KOPT-K1 (cell line): ENCODE measurements around the gene NOS1AP.

Source experiments
- H3K27ac ChIP-seq: fragments of 200-600 bp; sonication (generic); 2 replicates; pipeline ENCODE4 v1.5.1; 2016; ENCODE audit warnings: antibody characterized with exemption, mild to moderate bottlenecking, low read depth, low read length; ENCODE audit not compliant: poor library complexity, severe bottlenecking
- H3K36me3 ChIP-seq: fragments of 200-600 bp; sonication (generic); 2 replicates; pipeline ENCODE4 v1.5.1; 2017; ENCODE audit warnings: antibody characterized with exemption, mild to moderate bottlenecking, low read length, moderate library complexity; ENCODE audit not compliant: insufficient read depth
- H3K9me3 ChIP-seq: fragments of 200-600 bp; sonication (generic); 2 replicates; pipeline ENCODE4 v1.5.1; 2017; ENCODE audit warnings: antibody characterized with exemption, low read length, mild to moderate bottlenecking; ENCODE audit not compliant: insufficient read depth, poor library complexity, severe bottlenecking

Gene NOS1AP

GRCh38 chr1:162090378-162090777 lies 20.9 kb downstream of the NOS1AP start:
- Histone ChIP-seq H3K36me3 (no peaks in the 10 kb centered on the region), H3K9me3 (no peaks in the 10 kb centered on the region), H3K27ac (no peak overlapping the region)

GRCh38 chr1:162091681-162092524 lies 22.4 kb downstream of the NOS1AP start:
- H3K27ac ChIP-seq = no peak overlapping the region
- H3K36me3 ChIP-seq = no peaks in the 10 kb centered on the region
- H3K9me3 ChIP-seq = no peaks in the 10 kb centered on the region

DNA sequence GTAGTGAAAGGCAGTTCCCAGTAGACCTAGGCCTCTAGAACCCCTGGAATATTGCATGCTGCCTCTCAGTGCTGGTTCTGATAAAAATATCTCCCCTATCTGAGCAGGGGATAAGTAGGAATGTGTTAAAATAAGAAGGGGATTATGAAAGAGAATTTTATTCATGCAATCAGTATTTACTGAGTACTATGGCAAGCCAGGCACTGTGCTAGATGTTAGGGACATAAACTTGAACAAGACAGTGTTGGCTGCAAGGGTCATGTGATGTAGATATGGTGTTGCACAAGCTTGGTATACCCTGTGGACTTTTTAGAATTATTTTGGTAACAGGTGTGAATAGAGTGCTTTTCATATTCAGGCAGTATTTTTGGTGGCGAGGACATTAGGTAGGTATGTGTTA lies 23.6 kb downstream of the NOS1AP start:
- Histone ChIP-seq H3K9me3 (no peaks in the 10 kb centered on the region), H3K36me3 (no peaks in the 10 kb centered on the region), H3K27ac (no peak overlapping the region)

- no peaks in the 10 kb centered on the region for H3K9me3 ChIP-seq
- H3K36me3 ChIP-seq = no peaks in the 10 kb centered on the region
- H3K27ac ChIP-seq = no peak overlapping the region
Observed at GRCh38 chr1:162094271-162094670, 24.8 kb downstream of the NOS1AP start.

- H3K36me3 ChIP-seq = no peaks in the 10 kb centered on the region
- H3K9me3 ChIP-seq = no peaks in the 10 kb centered on the region
- H3K27ac ChIP-seq = no peak overlapping the region
Observed at GRCh38 chr1:162094723-162095122, 25.2 kb downstream of the NOS1AP start.

GRCh38 chr1:162107911-162108310 lies 38.4 kb downstream of the NOS1AP start:
- H3K36me3 ChIP-seq = no peaks in the 10 kb centered on the region
- no peaks in the 10 kb centered on the region for H3K9me3 ChIP-seq
- no peak overlapping the region for H3K27ac ChIP-seq

DNA sequence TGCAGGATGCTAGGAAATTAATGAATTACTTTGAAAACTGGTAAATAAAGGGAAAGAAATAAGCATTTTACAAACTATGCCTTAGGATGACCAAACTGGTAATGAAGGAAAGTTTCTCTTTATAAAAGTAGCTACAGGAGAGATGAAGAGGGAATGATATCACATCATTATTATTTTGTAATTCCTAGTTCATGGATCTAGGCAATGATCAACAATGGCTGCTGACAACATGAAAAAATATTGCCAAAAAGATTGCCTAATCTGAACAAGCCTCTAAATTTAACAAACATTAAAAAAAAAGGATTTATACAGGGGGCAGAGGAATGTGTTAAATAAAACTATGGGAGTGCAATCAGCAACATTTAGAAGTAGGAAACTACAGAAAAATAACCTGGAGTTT lies 38.9 kb downstream of the NOS1AP start:
- H3K36me3 ChIP-seq = no peaks in the 10 kb centered on the region

DNA sequence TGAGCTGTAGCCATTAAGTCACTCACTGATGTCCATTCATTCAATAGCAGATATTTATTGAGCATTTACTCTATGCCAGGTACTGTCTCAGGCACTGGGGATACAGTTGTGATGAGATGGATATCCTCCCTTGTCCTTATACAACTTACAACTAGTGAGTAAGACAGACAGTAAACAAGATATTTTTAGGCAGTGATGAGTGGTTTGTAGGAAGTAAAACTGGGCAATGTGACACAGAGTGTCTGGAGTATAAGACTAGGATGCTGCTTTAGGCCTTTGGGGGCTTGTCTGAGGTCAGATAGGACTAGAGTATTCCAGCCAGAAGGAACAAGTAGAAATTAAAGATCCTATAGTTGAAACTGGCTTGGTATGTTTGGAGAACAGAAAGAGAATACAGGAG lies 41.4 kb downstream of the NOS1AP start:
- no peaks in the 10 kb centered on the region for H3K9me3 ChIP-seq
- no peaks in the 10 kb centered on the region for H3K36me3 ChIP-seq

More for the DNA sequence above, 38.9 kb downstream of the NOS1AP start:
- H3K27ac ChIP-seq = no peak overlapping the region
- no peaks in the 10 kb centered on the region for H3K9me3 ChIP-seq

DNA sequence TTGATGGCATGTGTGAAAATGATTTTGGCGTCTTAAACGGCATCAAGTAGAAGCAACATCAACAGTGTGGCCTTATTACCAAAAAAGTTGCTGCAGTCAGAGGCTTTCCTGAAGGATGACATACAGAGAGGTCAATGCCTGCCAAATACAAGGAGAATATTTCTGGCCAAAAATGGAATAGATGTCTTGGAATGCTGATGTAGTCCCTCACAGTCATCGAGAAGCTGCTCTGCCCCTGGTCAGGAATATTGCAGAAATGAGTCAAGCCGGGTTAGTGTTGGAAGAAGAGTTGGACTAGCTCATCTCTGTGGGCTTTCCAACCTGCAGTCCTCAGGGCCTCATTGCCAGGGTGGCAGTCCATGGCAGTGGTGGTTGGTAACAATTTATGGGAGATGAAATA lies 42.1 kb downstream of the NOS1AP start:
- Histone ChIP-seq H3K9me3 (no peaks in the 10 kb centered on the region), H3K27ac (no peak overlapping the region), H3K36me3 (no peaks in the 10 kb centered on the region)

More for the DNA sequence above, 41.4 kb downstream of the NOS1AP start:
- no peak overlapping the region for H3K27ac ChIP-seq

DNA sequence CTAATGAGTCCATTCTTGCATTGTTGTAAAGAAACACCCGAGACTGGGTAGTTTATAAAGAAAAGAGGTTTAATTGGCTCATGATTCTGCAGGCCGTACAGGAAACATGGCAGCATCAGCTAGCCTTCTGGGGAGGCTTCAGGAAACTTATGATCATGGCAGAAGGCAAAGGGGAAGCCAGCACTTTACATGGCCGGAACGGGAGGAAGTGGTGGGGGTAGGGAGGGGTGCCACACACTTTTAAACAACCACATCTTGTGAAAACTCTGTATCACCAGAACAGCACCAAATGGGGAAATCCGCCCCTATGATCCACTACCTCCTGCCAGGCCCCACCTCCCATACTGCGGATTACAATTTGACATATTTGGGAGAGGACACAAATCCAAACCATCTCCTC lies 43.9 kb downstream of the NOS1AP start:
- Histone ChIP-seq H3K36me3 (no peaks in the 10 kb centered on the region), H3K27ac (no peak overlapping the region), H3K9me3 (no peaks in the 10 kb centered on the region)

DNA sequence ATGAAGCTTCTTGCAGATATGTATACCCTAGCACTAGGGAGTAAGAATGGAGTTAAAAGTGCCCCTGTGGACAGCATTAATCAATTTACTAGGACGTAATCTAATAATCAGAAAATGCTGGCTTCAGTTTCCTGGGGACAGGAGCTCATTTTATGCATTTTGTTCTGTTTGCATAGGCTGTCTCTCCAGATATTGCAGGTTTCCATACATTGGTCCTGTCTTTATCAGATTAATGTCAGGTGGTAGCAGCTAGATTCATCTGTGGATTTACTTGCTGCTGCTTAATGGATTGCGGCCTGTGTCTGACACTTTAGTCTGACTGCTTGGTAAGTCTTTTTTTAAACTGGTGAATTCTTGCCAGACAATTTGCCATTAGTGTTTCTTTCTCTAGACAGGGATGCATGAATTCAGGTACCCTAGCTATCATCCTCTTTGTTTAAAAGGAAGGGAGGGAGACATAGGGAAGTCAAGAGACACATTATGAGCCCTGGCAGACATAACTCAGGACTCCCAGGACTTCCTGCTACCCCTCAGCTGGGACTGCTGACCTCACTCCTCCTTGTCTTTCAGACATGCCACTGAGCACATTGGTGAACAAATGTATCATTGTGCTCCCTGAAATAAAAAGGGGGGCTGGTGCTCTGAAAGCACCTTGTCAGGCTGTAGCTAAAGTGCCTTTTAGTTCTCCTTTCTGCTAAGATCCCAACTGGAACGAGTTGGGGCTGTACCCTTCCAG lies 47.7 kb downstream of the NOS1AP start:
- H3K27ac ChIP-seq = no peak overlapping the region
- no peaks in the 10 kb centered on the region for H3K36me3 ChIP-seq
- H3K9me3 ChIP-seq = no peaks in the 10 kb centered on the region

DNA sequence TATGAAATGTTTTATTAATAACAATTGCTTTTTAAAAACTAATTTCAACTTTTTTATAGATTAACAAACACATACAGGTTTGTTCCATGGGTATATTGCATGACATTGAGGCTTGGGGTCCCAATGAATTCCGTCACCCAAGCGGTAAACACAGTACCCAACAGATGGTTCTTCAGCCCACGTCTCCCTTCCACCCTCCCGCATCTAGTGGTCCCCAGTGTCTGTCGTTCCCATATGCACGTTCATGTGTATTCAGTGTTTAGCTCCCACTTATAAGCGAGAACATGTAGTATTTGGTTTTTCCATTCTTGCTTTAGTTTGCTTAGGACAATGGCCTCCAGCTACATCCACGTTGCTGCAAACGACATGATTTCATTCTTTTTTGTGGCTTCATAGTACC lies 48.6 kb downstream of the NOS1AP start:
- Histone ChIP-seq H3K36me3 (no peaks in the 10 kb centered on the region), H3K9me3 (no peaks in the 10 kb centered on the region), H3K27ac (no peak overlapping the region)

- Histone ChIP-seq H3K36me3 (no peaks in the 10 kb centered on the region), H3K9me3 (no peaks in the 10 kb centered on the region), H3K27ac (no peak overlapping the region)
Observed at GRCh38 chr1:162128693-162129356, 59.3 kb downstream of the NOS1AP start.

DNA sequence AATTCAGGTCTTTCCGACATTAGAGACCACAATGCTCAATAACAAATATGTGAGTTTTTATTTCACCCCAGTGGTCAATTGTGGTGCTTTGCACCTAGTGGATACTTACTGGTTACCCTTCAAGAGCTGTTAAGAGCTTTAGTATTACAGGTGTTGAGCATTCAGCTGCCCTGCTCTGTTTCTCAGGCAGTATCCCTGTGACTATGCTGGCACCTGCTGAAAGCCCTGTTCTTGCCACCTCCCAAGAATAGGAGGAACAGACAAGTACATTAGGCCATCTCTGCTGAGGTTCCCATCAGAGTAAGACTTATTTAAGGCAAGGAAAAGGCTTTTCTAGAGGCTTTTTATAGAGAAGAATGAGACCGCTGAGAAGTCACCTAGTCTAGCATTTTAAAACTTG lies 60.8 kb downstream of the NOS1AP start:
- H3K9me3 ChIP-seq = no peaks in the 10 kb centered on the region
- no peaks in the 10 kb centered on the region for H3K36me3 ChIP-seq
- H3K27ac ChIP-seq = no peak overlapping the region
